ENCODE data around the gene SHMT1. TPM values are rescaled to one million over a fixed set of nuclear protein-coding genes. Genes with fewer than 3 reads are reported as not detected.

Gene SHMT1
- total RNA-seq, 2 experiments from 2014 or later, result 5.6 to 7.1 TPM

DNA sequence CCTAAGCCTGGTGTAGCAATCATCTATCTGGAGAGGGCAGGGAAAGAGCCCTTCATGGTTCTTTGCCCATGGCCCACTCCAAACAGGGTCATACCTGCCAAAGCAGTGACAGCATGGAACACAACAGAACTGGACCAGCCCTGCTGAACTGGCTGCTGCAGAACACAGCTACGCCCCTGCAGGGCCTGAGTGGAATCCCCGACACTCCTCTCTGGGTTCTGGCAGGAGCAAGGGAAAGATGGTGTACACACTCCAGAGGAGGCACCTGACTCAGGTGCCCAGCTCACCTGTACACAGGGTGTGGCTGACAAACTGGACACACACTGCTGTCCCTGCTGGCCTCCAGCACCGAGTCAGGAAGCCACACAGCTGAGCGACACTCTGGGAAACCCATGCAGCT is 83.1 kb downstream of the SHMT1 start:
- Mint-ChIP-seq H3K27me3 (no peaks in the 10 kb centered on the region), H3K27ac (no peak overlapping the region), H3K9me3 (no peaks in the 10 kb centered on the region), H3K4me1 (ENCODE audit: low read depth) (no peaks in the 10 kb centered on the region), H3K4me3 (no peak overlapping the region), H3K36me3 (ENCODE audit: low read depth) (peaks cover 77% of the 10 kb centered on the region)
- no peaks in the 10 kb centered on the region for H3K4me1 ChIP-seq (ENCODE audit: insufficient read depth, low read length)
- intact Hi-C loops (cut with DNase I, micrococcal nuclease), result no loop called here
- H3K9me3 ChIP-seq (ENCODE audit: control insufficient read depth in 1 of 2, insufficient read depth in 1 of 2, low read length in 2 of 2), result no peaks in the 10 kb centered on the region
- ChIA-PET CTCF (no interaction called here), POLR2A (no interaction called here)
- DNase-seq (no peak), ATAC-seq (ENCODE audit: poor library complexity) (no peak)
- no peak overlapping the region for H3K4me3 ChIP-seq (ENCODE audit: low read length)
- peaks cover 78% of the 10 kb centered on the region for H3K36me3 ChIP-seq (ENCODE audit: insufficient read depth, low read length)
- TF ChIP-seq, protein P1, sequence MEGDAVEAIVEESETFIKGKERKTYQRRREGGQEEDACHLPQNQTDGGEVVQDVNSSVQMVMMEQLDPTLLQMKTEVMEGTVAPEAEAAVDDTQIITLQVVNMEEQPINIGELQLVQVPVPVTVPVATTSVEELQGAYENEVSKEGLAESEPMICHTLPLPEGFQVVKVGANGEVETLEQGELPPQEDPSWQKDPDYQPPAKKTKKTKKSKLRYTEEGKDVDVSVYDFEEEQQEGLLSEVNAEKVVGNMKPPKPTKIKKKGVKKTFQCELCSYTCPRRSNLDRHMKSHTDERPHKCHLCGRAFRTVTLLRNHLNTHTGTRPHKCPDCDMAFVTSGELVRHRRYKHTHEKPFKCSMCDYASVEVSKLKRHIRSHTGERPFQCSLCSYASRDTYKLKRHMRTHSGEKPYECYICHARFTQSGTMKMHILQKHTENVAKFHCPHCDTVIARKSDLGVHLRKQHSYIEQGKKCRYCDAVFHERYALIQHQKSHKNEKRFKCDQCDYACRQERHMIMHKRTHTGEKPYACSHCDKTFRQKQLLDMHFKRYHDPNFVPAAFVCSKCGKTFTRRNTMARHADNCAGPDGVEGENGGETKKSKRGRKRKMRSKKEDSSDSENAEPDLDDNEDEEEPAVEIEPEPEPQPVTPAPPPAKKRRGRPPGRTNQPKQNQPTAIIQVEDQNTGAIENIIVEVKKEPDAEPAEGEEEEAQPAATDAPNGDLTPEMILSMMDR (IDR thresholded peaks at IDR 0.05), result no peak
- no peak overlapping the region for H3K27ac ChIP-seq (ENCODE audit: low read depth in 1 of 2, low read length in 2 of 2)
- no peaks in the 10 kb centered on the region for H3K27me3 ChIP-seq (ENCODE audit: control insufficient read depth in 1 of 2, insufficient read depth in 2 of 2, low read length in 2 of 2)

DNA sequence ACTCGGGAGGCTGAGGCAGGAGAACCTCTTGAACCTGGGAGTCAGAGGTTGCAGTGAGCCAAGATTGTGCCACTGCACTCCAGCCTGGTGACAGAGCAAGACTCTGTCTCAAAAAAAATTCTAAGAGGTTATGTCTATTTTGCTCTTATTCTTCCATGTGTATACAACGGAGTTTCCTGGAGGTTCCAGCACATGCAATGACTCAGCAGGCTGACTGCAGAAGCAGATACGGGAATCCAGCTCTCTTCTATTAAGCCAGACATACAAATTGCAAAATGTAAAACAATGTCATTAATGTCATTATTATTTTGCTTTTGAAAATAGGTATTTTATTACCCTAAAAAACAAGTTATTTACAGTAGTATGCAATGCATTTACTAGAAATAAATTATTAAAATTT is 84.5 kb downstream of the SHMT1 start:
- intact Hi-C loops (cut with DNase I, micrococcal nuclease), result no loop called here
- Histone ChIP-seq H3K27me3 (ENCODE audit: control insufficient read depth in 1 of 2, insufficient read depth in 2 of 2, low read length in 2 of 2) (no peaks in the 10 kb centered on the region), H3K4me1 (ENCODE audit: insufficient read depth, low read length) (no peaks in the 10 kb centered on the region), H3K4me3 (ENCODE audit: low read length) (no peak overlapping the region), H3K36me3 (ENCODE audit: insufficient read depth, low read length) (peaks cover 77% of the 10 kb centered on the region), H3K9me3 (ENCODE audit: control insufficient read depth in 1 of 2, insufficient read depth in 1 of 2, low read length in 2 of 2) (no peaks in the 10 kb centered on the region), H3K27ac (ENCODE audit: low read depth in 1 of 2, low read length in 2 of 2) (no peak overlapping the region)
- no peaks in the 10 kb centered on the region for H3K27me3 Mint-ChIP-seq
- H3K36me3 Mint-ChIP-seq (ENCODE audit: low read depth), result peaks cover 65% of the 10 kb centered on the region
- no peaks in the 10 kb centered on the region for H3K9me3 Mint-ChIP-seq
- CTCF ChIA-PET, result no interaction called here
- POLR2A ChIA-PET, result no interaction called here
- no peak overlapping the region for H3K4me3 Mint-ChIP-seq
- TF ChIP-seq, protein P1 (IDR thresholded peaks at IDR 0.05), result no peak
- no peaks in the 10 kb centered on the region for H3K4me1 Mint-ChIP-seq (ENCODE audit: low read depth)
- no peak for DNase-seq
- H3K27ac Mint-ChIP-seq, result no peak overlapping the region
- ATAC-seq (ENCODE audit: poor library complexity), result no peak

Small RNAs within 50 kb of the gene (microRNA-seq; reads per million reads assigned to microRNA genes)
- not detected for gene MIR6778 (ENCODE audit: borderline microRNAs expressed, borderline replicate concordance)

Other genes with a start within 250 kb of the SHMT1 start
- gene ALKBH5, start 179.7 kb downstream of the SHMT1 start, total RNA-seq, result 100 to 1,000 TPM; 117 to 119 TPM
- 10 to 100 TPM; 10.8 to 11.6 TPM for gene LLGL1, start 137.9 kb downstream of the SHMT1 start, total RNA-seq
- 100 to 1,000 TPM; 179 to 190 TPM for gene FLII, start 104.8 kb downstream of the SHMT1 start, total RNA-seq
- gene MIEF2, start 102.9 kb downstream of the SHMT1 start, total RNA-seq, result 10 to 100 TPM; 10.7 to 14.3 TPM
- 10 to 100 TPM; 21.5 to 24.8 TPM for gene TOP3A, start 48.6 kb downstream of the SHMT1 start, total RNA-seq
- 10 to 100 TPM; 52.2 to 54.5 TPM for gene SMCR8, start 48.3 kb downstream of the SHMT1 start, total RNA-seq
- gene EVPLL, start 14.2 kb upstream of the SHMT1 start, total RNA-seq, result not detected
- not detected for gene LGALS9C, start 113.2 kb upstream of the SHMT1 start, total RNA-seq

Measured in CD4-positive, alpha-beta T cell (primary cell).